Muscle of leg (tissue), 11 donors: ENCODE data around the gene DRD4. TPM values are rescaled to one million over a fixed set of nuclear protein-coding genes. Genes with fewer than 3 reads are reported as not detected.

ENCODE experiments used
- DNase-seq: peaks from one replicate; pipeline ENCODE4 v3.0.0; 2013
- H3K27ac ChIP-seq: one replicate; pipeline ENCODE4 v1.5.1; 2013; ENCODE audit warnings: mild to moderate bottlenecking, low read length, control low read depth
- H3K27me3 ChIP-seq: one replicate; pipeline ENCODE4 v1.6.1; 2013; ENCODE audit warnings: low read length; ENCODE audit not compliant: control insufficient read depth, insufficient read depth
- H3K36me3 ChIP-seq: one replicate; pipeline ENCODE4 v1.6.1; 2013; ENCODE audit warnings: low read length; ENCODE audit not compliant: control insufficient read depth, insufficient read depth
- H3K4me1 ChIP-seq: one replicate; pipeline ENCODE4 v1.6.1; 2013; ENCODE audit warnings: low read length; ENCODE audit not compliant: control insufficient read depth, insufficient read depth
- H3K4me3 ChIP-seq: one replicate; pipeline ENCODE4 v1.5.1; 2013; ENCODE audit warnings: low read length, control low read depth
- H3K9me3 ChIP-seq: replicated peaks from 2 replicates; pipeline ENCODE4 v1.6.1; 2013; ENCODE audit warnings: low read depth, low read length; ENCODE audit not compliant: control insufficient read depth
- WGBS: methylation state at CpG from one replicate; pipeline ENCODE4 v1.1.5; 2013; ENCODE audit warnings: missing lambda C conversion rate; ENCODE audit not compliant: insufficient coverage; 5-methylcytosine and 5-hydroxymethylcytosine counted together
- polyA plus RNA-seq, 8 donors: library from polyadenylated mRNA; unstranded; fragments of 120-200 nt; gene quantifications; one replicate each; pipeline versions ENCODE4 v1.2.1 to v1.2.3, GENCODE V29; 2013; ENCODE audit warnings: inconsistent platforms in 1 of 8, low replicate concordance in 1 of 8; ENCODE audit not compliant: insufficient read length in 8 of 8, insufficient read depth in 1 of 8
- total RNA-seq: library from RNA; stranded (reverse); fragments of 120-200 nt; gene quantifications from one replicate; pipeline ENCODE4 v1.2.4, GENCODE V29; 2013

Gene DRD4
- total and polyA plus RNA-seq, 9 donors: 0.18 to 2.0 (median 0.77) TPM

GRCh38 chr11:630871-631270 lies 6.2 kb upstream of the DRD4 start:
- Histone ChIP-seq H3K4me1 (peaks cover 15% of the 10 kb centered on the region), H3K27ac (no peak overlapping the region), H3K36me3 (no peaks in the 10 kb centered on the region), H3K4me3 (no peak overlapping the region), H3K27me3 (peaks cover 41% of the 10 kb centered on the region), H3K9me3 (no peaks in the 10 kb centered on the region)
- no CpG with 5 or more reads among the region's 5 CpGs for WGBS
- no peak for DNase-seq

GRCh38 chr11:635945-636510 lies 1.0 kb upstream of the DRD4 start:
- WGBS: 54% methylated on average over 20 of the region's 22 CpGs
- no peaks in the 10 kb centered on the region for H3K9me3 ChIP-seq
- DNase-seq: no peak
- no peak overlapping the region for H3K4me3 ChIP-seq
- peaks cover 28% of the 10 kb centered on the region for H3K4me1 ChIP-seq
- H3K27ac ChIP-seq: no peak overlapping the region
- peaks cover 58% of the 10 kb centered on the region for H3K27me3 ChIP-seq
- no peaks in the 10 kb centered on the region for H3K36me3 ChIP-seq

- Histone ChIP-seq H3K4me1 (peaks cover 28% of the 10 kb centered on the region), H3K27ac (no peak overlapping the region), H3K4me3 (no peak overlapping the region), H3K36me3 (peaks cover 4% of the 10 kb centered on the region), H3K27me3 (peaks cover 63% of the 10 kb centered on the region), H3K9me3 (no peaks in the 10 kb centered on the region)
- 2% methylated on average over 34 of the region's 34 CpGs for WGBS
- no peak for DNase-seq
Measured at GRCh38 chr11:637333-637592, 194 bp downstream of the DRD4 start.

DNA sequence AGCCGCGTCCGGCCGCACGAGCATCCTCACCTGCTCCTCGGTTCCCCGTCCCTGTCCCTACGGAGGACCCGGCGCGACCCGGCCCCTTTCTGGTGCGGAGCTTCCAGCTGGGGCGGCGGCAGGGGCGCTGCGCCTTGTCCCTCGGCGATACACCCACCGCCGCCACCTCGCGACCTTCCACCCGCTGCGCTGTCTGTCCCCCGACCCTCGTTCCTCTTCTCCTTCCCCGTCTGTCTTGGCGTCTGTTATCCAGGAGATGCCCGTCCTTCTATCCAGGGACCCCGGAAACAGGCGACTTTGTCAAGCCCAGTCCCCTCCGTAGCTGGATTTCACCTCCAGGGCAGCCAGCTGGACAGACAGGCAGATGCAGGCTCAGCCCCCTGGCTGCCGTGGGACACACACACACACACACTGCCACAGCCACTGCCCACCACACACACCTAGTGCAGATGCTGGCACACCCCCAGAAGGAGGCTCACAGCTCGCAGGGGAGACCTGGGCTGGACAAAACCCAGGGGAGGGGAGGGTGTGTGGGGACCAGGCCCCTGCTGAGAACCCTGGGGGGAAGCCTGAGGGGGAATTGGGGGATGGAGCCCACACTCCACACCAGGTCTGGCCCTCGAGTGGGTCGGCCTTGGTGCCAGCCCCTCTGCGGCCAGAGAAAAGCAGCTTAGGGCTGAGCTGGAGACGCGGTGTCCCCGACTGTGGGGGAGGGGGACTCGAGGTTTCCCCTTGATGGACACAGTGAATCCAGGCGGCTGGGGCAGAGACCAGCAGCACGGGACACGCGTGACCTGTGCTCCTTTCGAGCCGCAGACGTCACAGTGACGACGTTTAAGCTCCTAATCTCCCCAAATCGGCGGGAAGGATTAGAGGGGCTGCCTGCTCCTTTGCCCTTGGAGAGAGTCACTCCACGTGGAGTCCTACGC lies 788 bp downstream of the DRD4 start:
- H3K27ac ChIP-seq: no peak overlapping the region
- peaks cover 28% of the 10 kb centered on the region for H3K4me1 ChIP-seq
- peaks cover 64% of the 10 kb centered on the region for H3K27me3 ChIP-seq
- 14% methylated on average over 48 of the region's 55 CpGs for WGBS
- no peak for DNase-seq
- H3K36me3 ChIP-seq: peaks cover 6% of the 10 kb centered on the region
- no peaks in the 10 kb centered on the region for H3K9me3 ChIP-seq
- H3K4me3 ChIP-seq: no peak overlapping the region

DNA sequence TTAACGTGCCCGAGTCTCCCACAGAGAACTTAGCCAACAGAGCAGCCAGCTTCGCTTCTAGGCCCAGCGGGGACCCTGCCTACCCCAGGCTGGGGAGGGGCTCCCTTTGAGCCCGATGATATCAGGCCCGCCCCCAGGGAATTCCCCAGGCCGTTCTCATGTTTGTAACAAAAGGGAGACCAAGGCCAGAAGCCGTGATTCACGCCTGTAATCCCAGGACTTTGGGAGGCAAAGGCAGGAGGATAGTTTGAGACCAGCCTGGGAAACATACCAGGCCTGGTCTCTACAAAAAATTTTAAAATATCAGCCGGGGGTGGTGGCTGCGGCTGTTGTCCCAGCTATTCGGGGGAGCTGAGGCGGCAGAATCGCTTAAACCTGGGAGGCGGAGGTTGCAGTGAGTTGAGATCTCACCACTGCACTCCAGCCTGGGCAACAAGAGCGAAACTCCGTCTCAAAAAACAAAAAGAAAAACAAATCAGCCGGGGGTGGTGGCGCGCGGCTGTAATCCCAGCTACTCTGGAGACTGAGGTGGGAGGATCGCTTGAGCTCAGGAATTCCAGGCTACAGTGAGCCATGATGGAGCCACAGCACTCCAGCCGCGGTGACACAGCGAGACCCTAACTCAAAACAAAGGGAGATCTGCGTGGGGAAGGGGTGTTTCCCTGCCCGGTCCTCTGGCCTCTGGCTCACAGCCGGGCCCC lies 1.7 kb downstream of the DRD4 start:
- Histone ChIP-seq H3K27ac (no peak overlapping the region), H3K4me3 (no peak overlapping the region), H3K4me1 (peaks cover 27% of the 10 kb centered on the region), H3K36me3 (peaks cover 12% of the 10 kb centered on the region), H3K9me3 (no peaks in the 10 kb centered on the region), H3K27me3 (peaks cover 64% of the 10 kb centered on the region)
- DNase-seq: no peak
- 20% methylated on average over 13 of the region's 28 CpGs for WGBS

DNA sequence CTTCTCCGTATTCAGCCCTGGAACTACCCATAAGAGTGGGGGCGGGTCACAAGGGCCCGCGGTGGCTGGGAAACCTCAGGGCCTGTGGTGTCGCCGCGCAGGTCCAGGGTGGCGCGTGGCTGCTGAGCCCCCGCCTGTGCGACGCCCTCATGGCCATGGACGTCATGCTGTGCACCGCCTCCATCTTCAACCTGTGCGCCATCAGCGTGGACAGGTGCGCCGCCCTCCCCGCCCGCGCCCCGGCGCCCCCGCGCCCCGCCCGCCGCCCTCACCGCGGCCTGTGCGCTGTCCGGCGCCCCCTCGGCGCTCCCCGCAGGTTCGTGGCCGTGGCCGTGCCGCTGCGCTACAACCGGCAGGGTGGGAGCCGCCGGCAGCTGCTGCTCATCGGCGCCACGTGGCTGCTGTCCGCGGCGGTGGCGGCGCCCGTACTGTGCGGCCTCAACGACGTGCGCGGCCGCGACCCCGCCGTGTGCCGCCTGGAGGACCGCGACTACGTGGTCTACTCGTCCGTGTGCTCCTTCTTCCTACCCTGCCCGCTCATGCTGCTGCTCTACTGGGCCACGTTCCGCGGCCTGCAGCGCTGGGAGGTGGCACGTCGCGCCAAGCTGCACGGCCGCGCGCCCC lies 2.4 kb downstream of the DRD4 start:
- Histone ChIP-seq H3K36me3 (peaks cover 19% of the 10 kb centered on the region), H3K27me3 (peaks cover 64% of the 10 kb centered on the region), H3K9me3 (no peaks in the 10 kb centered on the region), H3K4me3 (no peak overlapping the region), H3K27ac (no peak overlapping the region), H3K4me1 (peaks cover 27% of the 10 kb centered on the region)
- no peak for DNase-seq
- 1% methylated on average over 79 of the region's 80 CpGs for WGBS

DNA sequence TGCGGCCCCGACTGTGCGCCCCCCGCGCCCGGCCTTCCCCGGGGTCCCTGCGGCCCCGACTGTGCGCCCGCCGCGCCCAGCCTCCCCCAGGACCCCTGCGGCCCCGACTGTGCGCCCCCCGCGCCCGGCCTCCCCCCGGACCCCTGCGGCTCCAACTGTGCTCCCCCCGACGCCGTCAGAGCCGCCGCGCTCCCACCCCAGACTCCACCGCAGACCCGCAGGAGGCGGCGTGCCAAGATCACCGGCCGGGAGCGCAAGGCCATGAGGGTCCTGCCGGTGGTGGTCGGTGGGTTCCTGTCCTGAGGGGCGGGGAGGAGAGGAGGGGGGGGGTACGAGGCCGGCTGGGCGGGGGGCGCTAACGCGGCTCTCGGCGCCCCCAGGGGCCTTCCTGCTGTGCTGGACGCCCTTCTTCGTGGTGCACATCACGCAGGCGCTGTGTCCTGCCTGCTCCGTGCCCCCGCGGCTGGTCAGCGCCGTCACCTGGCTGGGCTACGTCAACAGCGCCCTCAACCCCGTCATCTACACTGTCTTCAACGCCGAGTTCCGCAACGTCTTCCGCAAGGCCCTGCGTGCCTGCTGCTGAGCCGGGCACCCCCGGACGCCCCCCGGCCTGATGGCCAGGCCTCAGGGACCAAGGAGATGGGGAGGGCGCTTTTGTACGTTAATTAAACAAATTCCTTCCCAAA lies 3.1 kb downstream of the DRD4 start:
- H3K4me3 ChIP-seq: no peak overlapping the region
- H3K36me3 ChIP-seq: peaks cover 22% of the 10 kb centered on the region
- 12% methylated on average over 21 of the region's 69 CpGs for WGBS

GRCh38 chr11:641806-642370 lies 4.8 kb downstream of the DRD4 start:
- H3K27ac ChIP-seq: no peak overlapping the region
- no peak overlapping the region for H3K4me3 ChIP-seq
- H3K36me3 ChIP-seq: peaks cover 27% of the 10 kb centered on the region
- WGBS: 85% methylated on average over 12 of the region's 19 CpGs
- peaks cover 24% of the 10 kb centered on the region for H3K4me1 ChIP-seq
- no peaks in the 10 kb centered on the region for H3K9me3 ChIP-seq
- H3K27me3 ChIP-seq: peaks cover 43% of the 10 kb centered on the region
- no peak for DNase-seq

More for the DNA sequence above, 3.1 kb downstream of the DRD4 start:
- no peak for DNase-seq
- Histone ChIP-seq H3K27me3 (peaks cover 58% of the 10 kb centered on the region), H3K4me1 (peaks cover 27% of the 10 kb centered on the region), H3K9me3 (no peaks in the 10 kb centered on the region), H3K27ac (no peak overlapping the region)

GRCh38 chr11:643366-643765 lies 6.3 kb downstream of the DRD4 start:
- Histone ChIP-seq H3K27ac (no peak overlapping the region), H3K36me3 (peaks cover 29% of the 10 kb centered on the region), H3K4me3 (no peak overlapping the region), H3K4me1 (peaks cover 15% of the 10 kb centered on the region), H3K9me3 (no peaks in the 10 kb centered on the region), H3K27me3 (peaks cover 30% of the 10 kb centered on the region)
- WGBS: 95% methylated on average over 9 of the region's 9 CpGs
- DNase-seq: no peak
